DOHH2 (cell line): ENCODE measurements around the gene P2RX7.

Experiments used
- CTCF ChIP-seq: fragments of 200-600 bp; sonication (generic); IDR thresholded peaks from one replicate; pipeline ENCODE4 v1.5.1; 2014; ENCODE audit warnings: antibody characterized with exemption, mild to moderate bottlenecking, low read depth, low read length; ENCODE audit not compliant: poor library complexity, severe bottlenecking
- EZH2phosphoT487 ChIP-seq: fragments of 200-600 bp; sonication (generic); IDR thresholded peaks from 2 replicates; pipeline ENCODE4 v1.6.1; 2017; ENCODE audit warnings: borderline replicate concordance, mild to moderate bottlenecking, antibody characterized with exemption, low read length, moderate library complexity, mixed read lengths

DNA sequence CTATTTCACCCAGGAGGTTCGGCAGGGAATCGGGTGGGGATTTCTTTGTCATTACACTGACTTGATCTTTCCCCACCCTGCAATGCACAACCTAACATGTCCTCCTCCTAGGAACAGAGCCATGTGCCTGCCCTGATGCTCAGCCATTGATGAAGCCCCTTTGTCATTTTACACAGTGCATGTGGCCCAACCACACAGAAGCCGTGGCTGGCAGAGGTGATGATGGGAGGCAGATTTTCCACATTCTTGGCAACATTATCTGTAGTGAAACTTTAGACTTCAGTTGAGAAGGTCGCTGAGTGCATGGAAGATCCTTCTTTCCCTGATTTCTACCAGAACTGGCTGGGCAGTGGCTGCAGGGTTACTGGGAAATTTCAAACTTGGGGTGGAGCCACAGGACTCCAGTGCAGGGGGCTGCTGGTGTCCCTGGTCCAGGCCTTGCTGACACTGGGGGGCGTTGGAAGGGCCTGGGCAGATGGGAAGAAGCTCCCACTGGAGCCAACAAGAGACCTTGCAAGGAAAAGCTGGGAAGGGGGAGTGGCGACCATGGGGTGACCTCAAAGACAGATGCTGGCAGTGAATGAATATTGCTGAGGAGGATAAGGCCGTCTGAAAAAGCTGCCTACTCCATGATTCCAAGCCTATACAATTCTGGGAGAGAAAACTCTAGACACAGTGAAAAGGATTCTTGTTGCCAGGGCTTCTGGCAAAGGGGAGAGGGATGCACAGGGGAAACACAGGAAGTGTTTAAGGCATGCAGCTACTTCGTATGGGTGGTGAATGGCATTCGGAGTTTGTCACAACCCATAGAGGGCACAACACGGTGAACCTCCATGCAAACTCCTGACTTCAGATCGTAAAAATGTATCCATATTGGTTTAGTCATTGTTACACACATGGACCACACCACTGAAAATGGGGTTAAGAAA, 41.8 kb upstream of the P2RX7 start:
- TF ChIP-seq CTCF (no peak), EZH2phosphoT487 (no peak)
